Coronary artery (tissue), 2 donors: ENCODE measurements around the gene CERS1.
A peak's percentile ranks its signal among the peaks of the same experiment; 100 is the strongest.

ENCODE experiments used
- DNase-seq: peaks from one replicate; pipeline ENCODE4 v3.0.0-alpha.2; 2017; ENCODE audit warnings: low spot score
- H3K27ac ChIP-seq, 2 donors: fragments of 200-600 bp; sonication (generic); one replicate each; pipeline ENCODE4 v1.5.1; 2016 to 2019
- H3K4me3 ChIP-seq: fragments of 200-600 bp; sonication (generic); 2 replicates; pipeline ENCODE4 v1.5.1; 2016; ENCODE audit warnings: mild to moderate bottlenecking, moderate library complexity
- CTCF ChIP-seq: fragments of 200-600 bp; sonication (generic); IDR thresholded peaks from one replicate; pipeline ENCODE4 v1.5.1; 2019; ENCODE audit warnings: antibody characterized with exemption

Gene CERS1

DNA sequence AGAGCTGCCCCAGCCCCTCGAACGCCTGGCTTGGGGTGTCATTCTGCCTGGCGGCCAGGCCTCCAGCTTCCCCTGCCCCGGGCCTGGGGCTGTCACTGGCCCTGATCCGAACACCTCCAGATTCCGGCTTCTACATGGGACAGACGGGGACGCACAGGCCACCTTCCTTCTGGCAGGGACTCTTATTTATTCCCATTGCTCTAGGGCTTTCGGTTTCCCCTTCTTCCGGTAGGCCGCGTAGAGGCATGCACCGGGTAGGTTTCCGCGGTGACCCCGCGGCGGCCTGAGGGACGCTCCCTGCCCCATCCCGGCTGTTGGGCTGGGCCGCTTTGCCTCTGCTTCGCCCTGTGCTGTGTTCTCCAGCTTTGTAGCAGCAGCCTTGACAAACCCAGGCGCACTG is 28.2 kb downstream of the CERS1 start:
- no peak overlapping the region for H3K27ac ChIP-seq
- TF ChIP-seq CTCF, result no peak
- no peak for DNase-seq
- H3K4me3 ChIP-seq, result no peak overlapping the region

DNA sequence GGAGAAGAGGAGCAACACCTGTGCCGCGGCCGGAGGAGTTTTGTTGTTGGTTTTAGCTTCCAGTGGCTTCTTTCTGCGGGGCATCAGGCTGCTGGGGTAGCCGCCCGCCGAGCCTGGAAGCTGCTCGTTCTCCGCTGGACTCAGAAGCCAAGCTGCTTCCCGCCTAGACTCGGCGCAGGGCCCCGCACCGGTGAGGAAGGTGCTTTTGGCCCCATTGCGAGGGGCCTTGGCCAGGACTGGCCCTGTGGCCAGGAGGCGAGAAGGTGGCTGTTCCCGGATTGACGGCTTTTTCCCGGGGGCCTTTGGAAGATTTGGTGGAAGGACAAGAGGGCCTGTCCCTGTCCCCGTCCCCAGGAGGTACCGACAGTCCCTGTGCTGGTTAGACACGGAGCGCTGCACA is 28.8 kb downstream of the CERS1 start:
- no peak for TF ChIP-seq CTCF
- H3K27ac ChIP-seq, result no peak overlapping the region
- no peak overlapping the region for H3K4me3 ChIP-seq
- no peak for DNase-seq

DNA sequence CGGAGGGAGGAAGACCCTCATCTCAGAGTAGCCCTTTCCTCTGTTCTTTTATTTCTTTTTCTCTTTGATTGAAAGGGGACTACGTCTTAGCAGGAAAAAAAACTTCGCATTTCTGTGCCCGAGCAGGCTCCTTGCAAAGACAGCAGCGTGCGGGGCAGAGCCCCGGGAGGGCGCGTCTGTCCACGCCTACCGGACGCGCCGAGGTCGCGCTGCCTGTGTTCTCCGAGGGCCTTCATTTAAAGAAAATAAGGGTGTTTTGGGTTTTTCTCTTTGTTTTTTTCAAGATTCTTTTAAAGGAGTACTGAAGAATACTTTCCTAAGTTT is 29.2 kb downstream of the CERS1 start:
- H3K27ac ChIP-seq, result no peak overlapping the region
- no peak overlapping the region for H3K4me3 ChIP-seq
- DNase-seq, result no peak
- TF ChIP-seq CTCF, result no peak

GRCh38 chr19:18865973-18866799 is 29.8 kb downstream of the CERS1 start:
- Histone ChIP-seq H3K27ac (no peak overlapping the region), H3K4me3 (no peak overlapping the region)
- peak; percentile 96 for TF ChIP-seq CTCF
- no peak for DNase-seq

DNA sequence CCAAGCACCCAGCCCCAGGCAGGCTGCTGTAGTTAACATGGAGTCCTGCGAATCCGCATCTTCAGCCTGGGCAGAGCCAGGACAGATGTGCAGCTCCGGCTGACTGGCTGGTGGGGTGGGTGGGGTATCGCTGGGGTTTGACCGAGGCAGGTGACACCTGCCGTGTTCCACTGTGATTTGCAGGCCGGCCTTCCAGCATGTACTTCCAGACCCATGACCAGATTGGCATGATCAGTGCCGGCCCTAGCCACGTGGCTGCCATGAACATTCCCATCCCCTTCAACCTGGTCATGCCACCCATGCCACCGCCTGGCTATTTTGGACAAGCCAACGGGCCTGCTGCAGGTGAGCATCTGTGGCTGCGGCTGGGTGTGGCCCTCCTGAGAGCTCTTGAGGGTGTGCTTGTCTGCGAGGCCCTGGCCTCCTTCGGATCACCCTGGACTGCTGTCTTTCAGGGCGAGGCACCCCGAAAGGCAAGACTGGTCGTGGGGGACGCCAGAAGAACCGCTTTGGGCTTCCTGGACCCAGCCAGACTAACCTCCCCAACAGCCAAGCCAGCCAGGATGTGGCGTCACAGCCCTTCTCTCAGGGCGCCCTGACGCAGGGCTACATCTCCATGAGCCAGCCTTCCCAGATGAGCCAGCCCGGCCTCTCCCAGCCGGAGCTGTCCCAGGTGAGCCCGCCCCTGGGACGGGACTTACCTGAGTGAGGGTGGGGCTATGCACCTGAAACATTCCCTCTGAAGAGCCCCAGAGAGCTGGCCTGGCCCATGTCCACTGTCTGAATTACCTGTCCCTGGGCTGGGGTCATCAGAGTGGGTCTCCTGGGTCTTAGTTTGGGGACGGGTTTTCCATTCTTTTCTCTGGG is 30.6 kb downstream of the CERS1 start:
- TF ChIP-seq CTCF, result no peak
- Histone ChIP-seq H3K4me3 (no peak overlapping the region), H3K27ac (no peak overlapping the region)
- DNase-seq, result no peak

- Histone ChIP-seq H3K4me3 (no peak overlapping the region), H3K27ac (no peak overlapping the region)
- no peak for TF ChIP-seq CTCF
- DNase-seq, result no peak
These were observed 32.1 kb downstream of the CERS1 start for GRCh38 chr19:18863843-18864362.
